Measurements from ENCODE around the gene B9D1.
"Not testable (repeated sequence)": the region's sequence is repeated elsewhere in the genome, so short reads cannot be mapped to it uniquely, and the experiment has no call there.

B9D1 gene

GRCh38 chr17:19353401-19353800 lies 9.1 kb downstream of the B9D1 start:
- not testable (repeated sequence) for DNase-seq

GRCh38 chr17:19348806-19349205 lies 13.7 kb downstream of the B9D1 start:
- DNase-seq: no peak

- DNase-seq: no peak
Observed at GRCh38 chr17:19348081-19348650, 14.4 kb downstream of the B9D1 start.

- DNase-seq: no peak
Observed at GRCh38 chr17:19347323-19348080, 15.0 kb downstream of the B9D1 start.

DNA sequence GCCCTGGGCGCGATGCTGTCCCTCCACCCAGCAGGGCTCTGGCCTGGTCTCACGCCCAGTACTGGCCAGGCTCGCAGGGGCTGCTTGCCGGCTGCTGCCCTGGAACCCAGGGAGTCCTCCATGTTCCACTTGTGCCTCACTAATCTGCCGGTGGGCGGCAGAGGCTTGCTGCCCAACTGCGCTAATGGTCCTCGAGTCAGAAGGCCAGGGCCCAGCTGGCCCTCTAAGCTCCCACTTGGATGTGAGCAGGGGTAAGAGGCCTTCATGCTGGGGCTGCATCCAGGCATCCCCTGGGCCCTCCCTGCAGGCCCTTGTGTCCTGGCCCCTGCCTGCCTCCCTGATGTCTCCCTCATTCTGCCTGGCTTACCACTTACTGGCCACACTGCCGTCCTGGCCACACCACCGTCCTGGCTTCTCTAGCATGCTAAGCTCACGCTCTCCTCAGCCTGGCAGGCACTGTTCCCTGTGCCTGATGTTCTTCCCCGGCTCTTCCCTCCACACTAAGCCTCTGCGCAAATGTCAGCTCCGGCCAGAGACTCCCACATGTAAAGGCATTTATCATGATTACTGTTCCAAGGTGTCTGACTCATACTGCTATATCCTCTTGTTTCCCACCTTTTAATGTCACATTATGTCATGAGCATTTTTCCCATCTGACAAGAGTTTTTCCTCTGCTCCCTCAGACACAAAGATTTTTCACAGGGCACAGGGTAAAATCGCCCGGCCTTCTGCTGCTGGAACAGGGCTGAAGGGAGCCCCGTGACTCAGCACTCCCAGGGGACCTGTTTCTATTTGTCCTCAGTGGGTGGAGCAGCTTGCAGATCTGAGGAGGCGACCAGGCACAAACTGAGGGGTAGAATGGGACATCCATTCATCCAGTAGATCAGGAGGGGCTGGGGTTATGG lies 15.9 kb downstream of the B9D1 start:
- DNase-seq: no peak

DNA sequence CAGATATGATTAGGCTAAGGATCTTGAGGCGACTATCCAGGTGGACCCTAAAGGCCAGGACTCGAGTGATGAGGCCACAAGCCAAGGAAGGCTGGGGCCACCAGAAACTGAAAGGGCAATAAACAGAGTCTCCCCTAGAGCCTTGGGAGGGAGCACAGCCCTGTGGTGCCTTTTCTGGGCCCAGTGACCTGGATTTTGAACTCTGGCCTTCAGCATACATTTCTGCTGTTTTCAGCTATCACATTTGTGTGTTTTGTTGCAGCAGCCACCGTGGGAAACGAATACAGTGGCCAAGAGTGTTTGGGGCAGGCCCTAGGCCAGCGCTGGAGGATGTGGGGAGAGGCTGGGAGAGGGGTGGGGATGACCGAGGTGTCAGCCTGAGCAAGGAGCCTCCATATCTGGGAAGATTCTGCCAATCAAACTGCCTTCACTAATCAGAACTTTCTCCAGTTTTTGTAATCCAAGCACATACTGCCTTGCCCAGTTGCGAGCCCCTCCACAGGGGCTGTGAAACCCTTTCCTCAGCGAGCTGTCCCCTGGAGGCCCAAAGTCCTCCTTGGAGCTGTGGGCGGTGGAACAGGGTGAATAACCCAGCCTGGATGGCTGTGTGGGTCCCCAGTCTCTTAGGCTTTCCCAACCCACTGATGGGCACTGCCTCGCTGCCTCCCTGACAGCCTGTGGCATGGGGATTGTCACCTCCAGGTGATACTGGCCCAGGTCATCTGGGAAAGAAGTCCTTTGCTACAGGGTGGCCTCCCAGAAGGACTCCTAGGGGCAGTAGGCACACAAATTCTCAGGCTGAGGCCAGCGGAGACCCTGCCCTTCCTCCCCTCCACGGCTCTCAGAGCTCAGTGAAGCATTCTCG lies 16.8 kb downstream of the B9D1 start:
- no peak for DNase-seq

DNA sequence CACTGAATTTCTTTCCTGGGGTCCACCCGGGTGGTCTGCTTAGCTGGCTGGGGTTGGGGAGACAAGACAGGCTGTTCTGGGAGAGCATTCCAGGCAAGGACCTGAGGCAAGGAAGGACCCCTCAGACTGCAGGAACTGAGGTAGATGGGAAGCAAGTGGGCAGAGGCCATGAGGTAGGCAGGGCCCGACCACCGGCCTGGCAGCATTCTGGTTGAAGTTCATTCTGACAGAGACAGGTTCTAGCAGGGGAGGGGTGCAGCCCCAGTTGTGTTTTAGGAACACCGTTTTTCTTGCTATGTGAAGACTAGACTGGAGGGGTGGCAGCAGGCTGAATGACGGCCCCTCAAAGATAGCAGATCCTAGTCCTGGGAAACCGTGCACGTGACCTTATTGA lies 17.5 kb downstream of the B9D1 start:
- no peak for DNase-seq

GRCh38 chr17:19344311-19345066 lies 18.0 kb downstream of the B9D1 start:
- DNase-seq: no peak

- no peak for DNase-seq
Observed at GRCh38 chr17:19343671-19344151, 18.8 kb downstream of the B9D1 start.

GRCh38 chr17:19343256-19343630 lies 19.3 kb downstream of the B9D1 start:
- no peak for DNase-seq

- DNase-seq: no peak
Observed at GRCh38 chr17:19342611-19343255, 19.8 kb downstream of the B9D1 start.

GRCh38 chr17:19341641-19342610 lies 20.6 kb downstream of the B9D1 start:
- DNase-seq: no peak

GRCh38 chr17:19341211-19341631 lies 21.3 kb downstream of the B9D1 start:
- no peak for DNase-seq

- no peak for DNase-seq
Observed at GRCh38 chr17:19339341-19339815, 23.1 kb downstream of the B9D1 start.

- DNase-seq: peak; percentile 57
Observed at GRCh38 chr17:19338031-19338990, 24.2 kb downstream of the B9D1 start.

GRCh38 chr17:19337712-19338023 lies 24.9 kb downstream of the B9D1 start:
- no peak for DNase-seq

DNA sequence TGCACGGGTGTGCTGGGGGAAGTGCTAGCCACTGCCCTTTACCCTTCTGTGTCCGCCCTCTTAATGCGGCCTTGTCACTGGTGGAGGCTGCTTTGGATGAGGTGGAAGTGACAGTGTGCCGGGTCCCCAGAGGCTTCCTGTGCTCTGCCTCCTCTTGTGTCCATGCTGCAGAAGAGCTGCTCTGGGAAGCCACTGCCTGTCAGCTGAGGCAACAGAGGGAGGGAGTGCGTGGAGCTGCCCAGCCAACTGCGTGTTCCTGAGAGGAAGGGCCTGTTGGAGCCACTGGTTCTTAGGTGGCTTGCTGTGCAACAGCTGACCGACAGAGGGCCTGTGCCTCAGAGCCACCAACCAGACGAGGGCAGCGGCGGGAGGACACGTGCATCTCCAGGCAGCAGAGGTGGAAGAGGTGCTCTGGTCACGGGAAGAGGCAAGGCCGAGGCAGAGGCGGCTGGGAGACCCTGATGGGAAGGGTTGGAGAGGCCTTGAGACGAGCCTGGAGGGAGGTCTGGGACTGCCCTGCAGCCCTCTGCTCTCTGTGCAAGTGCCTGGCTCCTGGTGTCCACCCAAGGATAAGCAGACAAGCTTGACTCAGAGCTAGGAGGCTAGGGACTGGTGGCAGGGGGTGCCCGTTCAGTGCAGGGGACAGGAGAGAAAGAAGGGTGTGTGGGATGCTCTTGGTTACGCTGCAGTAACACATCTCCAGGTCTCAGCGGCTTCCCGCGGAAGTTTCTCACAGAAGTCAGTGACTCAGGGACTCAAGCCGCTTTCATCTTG lies 25.4 kb downstream of the B9D1 start:
- DNase-seq: no peak

Measured in effector CD4-positive, alpha-beta T cell (primary cell).